ENCODE measurements around the gene TMEM35B.

GRCh38 chr1:35030338-35030737, 45.2 kb upstream of the TMEM35B start:
- TF ChIP-seq ZBTB21 (CRISPR knock-in tag; IDR thresholded peaks at IDR 0.05; ENCODE audit: borderline replicate concordance) (no peak), ATF6 (CRISPR knock-in tag; IDR thresholded peaks at IDR 0.05) (no peak), CTCF (IDR thresholded peaks at IDR 0.05) (no peak), TEAD1 (CRISPR knock-in tag; IDR thresholded peaks at IDR 0.05) (no peak)
